ENCODE data around the gene FHDC1. TPM values are rescaled to one million over a fixed set of nuclear protein-coding genes. Genes with fewer than 3 reads are reported as not detected.

Gene FHDC1
- total and polyA plus RNA-seq, 10 of the 15 experiments (the other 5 are each of a cell fraction or from before 2014, with no cell fraction given): 0.04 to 0.12 (median 0.06) TPM; not detected in 3

- no peak for TF ChIP-seq ZNF592 (IDR thresholded peaks at IDR 0.05)
- TF ChIP-seq GABPA (IDR thresholded peaks at IDR 0.05; ENCODE audit: low read depth): no peak
These were observed 18.4 kb upstream of the FHDC1 start (continued) for GRCh38 chr4:152917543-152918395.

- ATAC-seq (no peak), DNase-seq (ENCODE audit: low read depth, low spot score) (no peak), FAIRE-seq (no peak)
- Histone ChIP-seq H3K4me1 (ENCODE audit: control insufficient read depth, insufficient read depth, low read length) (no peaks in the 10 kb centered on the region), H3K36me3 (ENCODE audit: control insufficient read depth in 2 of 2, insufficient read depth in 2 of 2, low read length in 1 of 2) (no peaks in the 10 kb centered on the region), H3K4me3 (no peak overlapping the region), H3K9me3 (replicated peaks; ENCODE audit: control insufficient read depth, insufficient read depth, low read length) (peaks cover 3% of the 10 kb centered on the region; the same call in 2 of the 3 replicates), H4K20me1 (ENCODE audit: control insufficient read depth, insufficient read depth) (no peaks in the 10 kb centered on the region), H3K4me2 (ENCODE audit: control insufficient read depth, insufficient read depth) (no peak overlapping the region), H3K79me2 (ENCODE audit: control insufficient read depth, insufficient read depth, low read length) (no peaks in the 10 kb centered on the region), H3K27me3 (replicated peaks in 1 of 2; ENCODE audit: control insufficient read depth in 2 of 2, insufficient read depth in 2 of 2, low read length in 1 of 2) (no peaks in the 10 kb centered on the region), H3K9ac (ENCODE audit: control insufficient read depth, insufficient read depth, low read length) (no peak overlapping the region), H3K27ac (ENCODE audit: control insufficient read depth, insufficient read depth) (no peak overlapping the region), H2AFZ (ENCODE audit: control insufficient read depth, low read depth, low read length) (no peak overlapping the region)
- ChIA-PET POLR2A (no interaction called here), SMC1A (ENCODE audit: uncharacterized antibody, unreplicated experiment) (interaction anchor here (0.9 kb wide), 2 partner anchors 8 to 17 kb away, joined by 3 read pairs; no protein-coding TSS in a partner anchor), RAD21 (ENCODE audit: unreplicated experiment) (no interaction called here), CTCF (no interaction called here)
- in situ Hi-C loops (cut with MboI) (no loop called here), intact Hi-C loops (cut with micrococcal nuclease; ENCODE audit: unreplicated experiment) (no loop called here)
- BruUV-seq (replicated peaks): no TSS peak
- whole genome bisulfite sequencing (ENCODE audit: insufficient coverage, insufficient replicate concordance, low lambda C conversion rate, missing lambda C conversion rate): 100% methylated on average over 1 of the region's 2 CpGs
- TF ChIP-seq HCFC1 (IDR thresholded peaks at IDR 0.05; ENCODE audit: low read length): no peak
- no peak for TF ChIP-seq CREB1 (IDR thresholded peaks at IDR 0.05; ENCODE audit: low read depth)
- TF ChIP-seq POLR2A (IDR thresholded peaks at IDR 0.05; ENCODE audit: low read depth, low read length): no peak
- no peak for TF ChIP-seq ETV6 (conservative IDR thresholded peaks at IDR 0.05 in 1 of 2, IDR thresholded peaks at IDR 0.05 in 1 of 2; ENCODE audit: borderline replicate concordance in 1 of 2, low read depth in 1 of 2)
- TF ChIP-seq E4F1 (IDR thresholded peaks at IDR 0.05; ENCODE audit: borderline replicate concordance, partially characterized antibody): no peak
- TF ChIP-seq RB1 (IDR thresholded peaks at IDR 0.05; ENCODE audit: borderline replicate concordance): no peak
- no peak for TF ChIP-seq MAX (IDR thresholded peaks at IDR 0.05; ENCODE audit: low read depth, low read length)
- no peak for TF ChIP-seq IRF4 (IDR thresholded peaks at IDR 0.05; ENCODE audit: low read depth, low read length)
- no peak for TF ChIP-seq CHD1 (IDR thresholded peaks at IDR 0.05; ENCODE audit: low read depth, low read length)
- no peak for TF ChIP-seq MYC (IDR thresholded peaks at IDR 0.05; ENCODE audit: insufficient read depth, insufficient read length, insufficient replicate concordance, low read length, severe bottlenecking)
- TF ChIP-seq NBN (IDR thresholded peaks at IDR 0.05): no peak
These were observed 16.3 kb upstream of the FHDC1 start for GRCh38 chr4:152919826-152920225.
